Measurements from ENCODE around the gene LILRA6.
"Not testable (repeated sequence)": the region's sequence is repeated elsewhere in the genome, so short reads cannot be mapped to it uniquely, and the experiment has no call there.

DNA sequence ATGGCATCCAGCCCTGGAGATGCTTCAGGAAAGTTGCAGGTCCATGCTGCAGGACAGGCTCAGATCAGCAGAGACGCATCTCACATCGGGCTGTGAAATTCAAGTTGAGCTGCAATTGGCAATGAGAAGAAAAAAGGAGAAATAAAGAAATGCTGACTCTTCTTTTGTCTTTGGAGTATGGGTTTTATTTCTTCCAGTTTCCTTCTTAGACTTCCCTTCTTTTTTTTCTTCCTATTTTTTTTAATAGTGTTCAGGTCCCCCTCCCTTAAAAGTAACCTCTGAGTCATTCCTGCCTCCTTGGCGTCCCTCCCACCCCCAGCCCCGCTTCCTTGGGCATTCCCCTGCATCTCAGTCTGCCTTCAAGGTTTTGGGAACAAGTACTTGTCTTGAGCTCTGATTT is 29.0 kb upstream of the LILRA6 start:
- TF ChIP-seq, protein P1, sequence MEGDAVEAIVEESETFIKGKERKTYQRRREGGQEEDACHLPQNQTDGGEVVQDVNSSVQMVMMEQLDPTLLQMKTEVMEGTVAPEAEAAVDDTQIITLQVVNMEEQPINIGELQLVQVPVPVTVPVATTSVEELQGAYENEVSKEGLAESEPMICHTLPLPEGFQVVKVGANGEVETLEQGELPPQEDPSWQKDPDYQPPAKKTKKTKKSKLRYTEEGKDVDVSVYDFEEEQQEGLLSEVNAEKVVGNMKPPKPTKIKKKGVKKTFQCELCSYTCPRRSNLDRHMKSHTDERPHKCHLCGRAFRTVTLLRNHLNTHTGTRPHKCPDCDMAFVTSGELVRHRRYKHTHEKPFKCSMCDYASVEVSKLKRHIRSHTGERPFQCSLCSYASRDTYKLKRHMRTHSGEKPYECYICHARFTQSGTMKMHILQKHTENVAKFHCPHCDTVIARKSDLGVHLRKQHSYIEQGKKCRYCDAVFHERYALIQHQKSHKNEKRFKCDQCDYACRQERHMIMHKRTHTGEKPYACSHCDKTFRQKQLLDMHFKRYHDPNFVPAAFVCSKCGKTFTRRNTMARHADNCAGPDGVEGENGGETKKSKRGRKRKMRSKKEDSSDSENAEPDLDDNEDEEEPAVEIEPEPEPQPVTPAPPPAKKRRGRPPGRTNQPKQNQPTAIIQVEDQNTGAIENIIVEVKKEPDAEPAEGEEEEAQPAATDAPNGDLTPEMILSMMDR (IDR thresholded peaks at IDR 0.05) = not testable (repeated sequence)
- not testable (repeated sequence) for TF ChIP-seq POLR2A, EP300 (IDR thresholded peaks at IDR 0.05)
